Brain microvascular endothelial cell (primary cell): ENCODE measurements around the gene HSD17B2.

ENCODE experiments used
- DNase-seq: peaks from one replicate; pipeline ENCODE4 v3.0.0-alpha.2; 2020
- H3K27ac ChIP-seq: fragments of 250-450 bp; sonication (Bioruptor Pico); 2 replicates; pipeline ENCODE4 v1.5.1; 2020; ENCODE audit warnings: mild to moderate bottlenecking, moderate library complexity
- H3K27me3 ChIP-seq: fragments of 250-450 bp; sonication (Bioruptor Pico); replicated peaks from 2 replicates; pipeline ENCODE4 v1.5.1; 2020; ENCODE audit warnings: mild to moderate bottlenecking
- H3K36me3 ChIP-seq: fragments of 250-450 bp; sonication (Bioruptor Pico); replicated peaks from 2 replicates; pipeline ENCODE4 v1.5.1; 2020; ENCODE audit warnings: mild to moderate bottlenecking
- H3K4me3 ChIP-seq: 2 replicates; pipeline ENCODE4 v1.5.1; 2011; ENCODE audit warnings: low read depth, mild to moderate bottlenecking, control low read depth, low read length, moderate library complexity
- in situ Hi-C: cut with HindIII; loops from 2 replicates; pipeline ENCODE4 v1.10.0; 2017; ENCODE audit warnings: low sequenced_read_pairs, low pct_ligation_motif_present
- TF ChIP-seq, protein P1 (sequence below): IDR thresholded peaks from 2 replicates; pipeline ENCODE4 v1.5.1; 2011; ENCODE audit warnings: low read depth, mild to moderate bottlenecking, moderate library complexity, low read length, control low read depth, inconsistent platforms; ENCODE audit errors: missing control alignments

The HSD17B2 gene

DNA sequence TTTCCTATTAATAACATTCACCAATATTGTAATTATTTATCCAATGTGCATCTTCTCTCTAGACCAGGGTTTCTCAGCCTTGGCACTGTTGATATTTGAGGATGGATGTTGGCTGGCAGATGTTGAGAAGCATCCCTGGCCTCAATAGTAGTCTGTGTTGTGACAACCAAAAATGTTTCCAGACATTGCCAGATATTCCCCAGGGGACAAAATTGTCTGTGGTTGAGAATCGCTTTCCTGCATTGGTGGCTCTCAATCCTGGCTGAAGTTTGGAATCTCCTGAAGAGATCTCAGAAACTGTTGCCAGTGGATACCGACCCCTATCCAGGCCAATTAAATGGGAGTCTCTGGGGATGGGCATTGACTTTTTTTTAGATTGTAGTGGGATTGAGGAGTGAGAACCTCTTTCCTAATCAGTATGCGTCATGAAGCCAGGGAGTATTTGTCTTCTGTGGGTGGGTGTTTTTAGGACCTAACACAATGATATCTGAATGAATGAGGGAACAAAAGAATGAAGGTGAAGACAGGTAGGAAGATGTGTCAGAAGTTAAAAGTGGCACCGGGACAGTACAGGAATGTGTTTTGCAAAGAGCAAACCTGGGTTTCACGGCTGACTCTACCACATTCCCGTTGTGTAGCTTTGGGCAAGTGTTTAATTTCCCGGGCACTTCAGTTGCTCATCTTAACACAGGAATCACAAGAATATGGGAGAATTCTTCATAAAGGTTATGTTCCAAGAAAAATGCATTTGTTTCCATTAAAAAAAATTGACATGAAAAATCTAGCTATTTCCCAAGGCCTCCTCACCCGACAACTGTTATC, 24.3 kb downstream of the HSD17B2 start:
- peaks cover 4% of the 10 kb centered on the region for H3K27me3 ChIP-seq
- TF ChIP-seq, protein P1, sequence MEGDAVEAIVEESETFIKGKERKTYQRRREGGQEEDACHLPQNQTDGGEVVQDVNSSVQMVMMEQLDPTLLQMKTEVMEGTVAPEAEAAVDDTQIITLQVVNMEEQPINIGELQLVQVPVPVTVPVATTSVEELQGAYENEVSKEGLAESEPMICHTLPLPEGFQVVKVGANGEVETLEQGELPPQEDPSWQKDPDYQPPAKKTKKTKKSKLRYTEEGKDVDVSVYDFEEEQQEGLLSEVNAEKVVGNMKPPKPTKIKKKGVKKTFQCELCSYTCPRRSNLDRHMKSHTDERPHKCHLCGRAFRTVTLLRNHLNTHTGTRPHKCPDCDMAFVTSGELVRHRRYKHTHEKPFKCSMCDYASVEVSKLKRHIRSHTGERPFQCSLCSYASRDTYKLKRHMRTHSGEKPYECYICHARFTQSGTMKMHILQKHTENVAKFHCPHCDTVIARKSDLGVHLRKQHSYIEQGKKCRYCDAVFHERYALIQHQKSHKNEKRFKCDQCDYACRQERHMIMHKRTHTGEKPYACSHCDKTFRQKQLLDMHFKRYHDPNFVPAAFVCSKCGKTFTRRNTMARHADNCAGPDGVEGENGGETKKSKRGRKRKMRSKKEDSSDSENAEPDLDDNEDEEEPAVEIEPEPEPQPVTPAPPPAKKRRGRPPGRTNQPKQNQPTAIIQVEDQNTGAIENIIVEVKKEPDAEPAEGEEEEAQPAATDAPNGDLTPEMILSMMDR, result no peak
- no peak overlapping the region for H3K4me3 ChIP-seq
- in situ Hi-C loops, result no loop called here
- H3K36me3 ChIP-seq, result no peaks in the 10 kb centered on the region
- no peak for DNase-seq
- no peak overlapping the region for H3K27ac ChIP-seq

DNA sequence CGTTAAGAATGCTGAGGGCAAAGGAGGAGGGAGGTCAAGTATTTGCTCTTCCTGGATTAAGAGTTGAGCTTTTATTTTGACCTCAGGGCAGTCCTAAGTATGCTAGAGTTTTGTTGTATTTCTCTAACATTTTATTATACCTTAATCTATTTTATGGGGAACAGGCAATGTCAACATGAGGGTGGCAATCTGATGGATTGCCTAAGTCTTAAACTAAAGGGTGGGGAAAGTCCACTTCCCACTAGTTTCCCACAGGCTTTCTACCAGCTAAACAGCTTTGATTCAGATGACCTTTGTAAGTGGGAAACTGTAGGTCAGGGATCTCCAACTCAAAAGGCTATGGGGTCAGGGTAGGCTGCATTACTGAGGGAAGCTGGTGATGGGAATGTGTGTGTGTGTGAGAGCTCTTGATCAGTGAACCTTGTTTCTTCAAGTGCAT, 24.9 kb downstream of the HSD17B2 start:
- no peak overlapping the region for H3K27ac ChIP-seq
- no peaks in the 10 kb centered on the region for H3K36me3 ChIP-seq
- H3K27me3 ChIP-seq, result peaks cover 4% of the 10 kb centered on the region
- in situ Hi-C loops, result no loop called here
- no peak for DNase-seq
- TF ChIP-seq, protein P1, result no peak
- H3K4me3 ChIP-seq, result no peak overlapping the region

DNA sequence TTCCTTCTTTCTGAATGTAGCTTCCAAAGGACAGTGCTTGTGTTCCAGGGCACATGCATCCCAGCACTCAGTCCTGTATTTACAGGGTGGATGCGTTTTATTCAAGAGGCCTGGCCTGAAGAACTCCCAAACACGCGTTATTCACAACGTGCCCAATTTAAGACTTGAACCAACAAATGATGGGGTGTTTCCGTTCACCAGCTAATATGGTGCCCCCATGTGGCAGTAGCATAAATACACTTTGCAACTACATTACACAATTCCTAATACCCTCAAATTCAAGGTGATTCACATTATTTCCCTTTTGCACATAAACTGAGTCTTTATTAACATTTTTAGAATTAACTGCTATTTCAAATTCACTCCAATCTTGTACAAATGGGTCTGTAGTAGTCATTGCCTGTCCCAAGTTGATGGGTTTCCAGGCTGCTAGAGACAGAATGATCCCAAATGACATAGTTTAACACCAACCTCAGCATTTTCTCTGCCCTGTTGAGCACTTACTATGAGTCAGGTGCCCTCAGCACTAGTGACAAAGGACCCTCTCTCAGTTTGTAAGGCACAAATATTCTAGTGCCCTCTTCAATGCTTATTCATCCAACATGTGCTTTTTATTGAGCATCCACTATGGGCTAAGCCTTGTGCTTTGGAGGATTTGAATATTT, 26.9 kb downstream of the HSD17B2 start:
- in situ Hi-C loops, result no loop called here
- DNase-seq, result peak; percentile 24
- peaks cover 3% of the 10 kb centered on the region for H3K27me3 ChIP-seq
- no peak overlapping the region for H3K4me3 ChIP-seq
- H3K27ac ChIP-seq, result no peak overlapping the region
- H3K36me3 ChIP-seq, result no peaks in the 10 kb centered on the region
- TF ChIP-seq, protein P1, result peak; percentile 63

DNA sequence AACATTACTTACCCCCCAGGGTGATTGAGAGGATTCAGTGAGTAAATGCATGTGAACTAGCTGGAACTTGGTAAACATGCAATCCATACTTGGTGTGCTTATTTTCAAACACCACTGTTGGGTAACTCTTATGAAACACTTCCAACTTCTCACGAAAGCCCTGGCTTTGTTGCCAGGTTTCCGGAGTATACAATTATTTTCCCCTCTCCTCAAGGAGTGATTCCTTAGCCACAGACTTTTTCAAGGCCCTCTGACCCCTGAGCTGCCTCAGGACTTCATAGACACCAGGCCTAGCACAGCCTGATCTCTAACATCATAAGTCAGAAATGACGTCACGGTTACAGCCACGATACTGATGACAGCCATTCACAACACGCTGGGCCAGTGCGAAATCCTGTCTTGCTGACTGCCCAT, 27.6 kb downstream of the HSD17B2 start:
- in situ Hi-C loops, result no loop called here
- Histone ChIP-seq H3K27ac (no peak overlapping the region), H3K27me3 (peaks cover 3% of the 10 kb centered on the region), H3K36me3 (no peaks in the 10 kb centered on the region), H3K4me3 (no peak overlapping the region)
- no peak for DNase-seq
- TF ChIP-seq, protein P1, result no peak

DNA sequence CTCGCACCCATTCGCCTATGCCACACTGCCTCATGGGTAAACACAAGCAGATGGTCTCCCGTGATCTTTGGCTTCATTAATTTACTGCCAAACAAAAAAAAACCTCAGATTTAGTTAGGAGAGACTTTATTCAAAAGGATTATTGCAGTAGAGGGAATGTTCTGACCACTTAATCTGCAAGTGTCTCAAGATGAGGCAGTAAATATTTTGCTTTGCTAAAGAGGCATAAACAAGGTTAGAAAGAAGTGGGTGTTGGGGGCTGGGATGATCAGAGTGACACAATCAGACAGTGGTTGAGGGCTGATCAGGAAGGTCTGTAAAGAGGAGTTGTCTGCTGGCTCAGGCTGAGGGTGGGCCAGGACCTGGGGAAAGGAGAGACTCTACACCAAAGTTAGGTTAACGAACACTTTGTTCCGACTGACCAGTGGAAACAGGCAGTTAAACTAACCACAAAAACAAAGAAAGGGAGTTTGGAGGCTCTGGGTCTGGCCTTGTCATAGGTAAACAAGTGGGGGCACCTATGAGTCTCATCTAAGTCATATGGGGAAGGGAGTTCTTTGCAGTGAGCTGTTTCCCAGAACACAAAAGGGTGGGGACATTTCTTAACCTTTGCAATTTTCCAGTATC, 28.5 kb downstream of the HSD17B2 start:
- TF ChIP-seq, protein P1, result no peak
- no peak overlapping the region for H3K4me3 ChIP-seq
- no peak overlapping the region for H3K27ac ChIP-seq
- in situ Hi-C loops, result no loop called here
- peaks cover 3% of the 10 kb centered on the region for H3K27me3 ChIP-seq
- DNase-seq, result no peak
- H3K36me3 ChIP-seq, result no peaks in the 10 kb centered on the region
